Stimulated activated CD8-positive, alpha-beta memory T cell treated with anti-CD3 and anti-CD28 coated beads, Interleukin-15, amount 100 ng/mL, for 4 hours (primary cell): ENCODE results near the gene PLAAT3.
"Not testable (repeated sequence)": the region's sequence is repeated elsewhere in the genome, so short reads cannot be mapped to it uniquely, and the experiment has no call there.

ENCODE experiments used
- DNase-seq, 2 donors: peaks; one replicate each; pipeline ENCODE4 v3.0.0-alpha.2; 2020; ENCODE audit warnings: low read depth in 2 of 2

The PLAAT3 gene

GRCh38 chr11:63614136-63614671 is at the start of gene PLAAT3:
TSS of gene PLAAT3 (minus strand) at chr11:63614433. CDS start at chr11:63614014, 419 bp downstream.
- DNase-seq = peak in 1 of 2 donors; percentile 7

- no peak for DNase-seq
Measured at GRCh38 chr11:63663809-63664208, 49.6 kb upstream of the PLAAT3 start.

- DNase-seq = no peak
Measured at GRCh38 chr11:63660972-63661371, 46.7 kb upstream of the PLAAT3 start.

- no peak for DNase-seq
Measured at GRCh38 chr11:63652671-63653070, 38.4 kb upstream of the PLAAT3 start.

GRCh38 chr11:63643205-63643604 is 29.0 kb upstream of the PLAAT3 start:
- no peak for DNase-seq

GRCh38 chr11:63641727-63642126 is 27.5 kb upstream of the PLAAT3 start:
- no peak for DNase-seq

GRCh38 chr11:63639199-63639832 is 25.1 kb upstream of the PLAAT3 start:
- DNase-seq = no peak

GRCh38 chr11:63638436-63638835 is 24.2 kb upstream of the PLAAT3 start:
- not testable (repeated sequence) for DNase-seq

GRCh38 chr11:63635762-63636465 is 21.7 kb upstream of the PLAAT3 start:
- DNase-seq = peak; percentile 14 to 27

GRCh38 chr11:63629426-63629825 is 15.2 kb upstream of the PLAAT3 start:
- DNase-seq = no peak

- no peak for DNase-seq
Measured at GRCh38 chr11:63623513-63624140, 9.4 kb upstream of the PLAAT3 start.

- no peak for DNase-seq
Measured at GRCh38 chr11:63622323-63622722, 8.1 kb upstream of the PLAAT3 start.

GRCh38 chr11:63621071-63621470 is 6.8 kb upstream of the PLAAT3 start:
- no peak for DNase-seq

GRCh38 chr11:63619967-63620366 is 5.7 kb upstream of the PLAAT3 start:
- no peak for DNase-seq

GRCh38 chr11:63617686-63618085 is 3.5 kb upstream of the PLAAT3 start:
- DNase-seq = not testable (repeated sequence)

- no peak for DNase-seq
Measured at GRCh38 chr11:63616953-63617352, 2.7 kb upstream of the PLAAT3 start.

GRCh38 chr11:63613517-63614135 is 607 bp downstream of the PLAAT3 start:
- peak in 1 of 2 donors; percentile 2 for DNase-seq

GRCh38 chr11:63612181-63612580 is 2.1 kb downstream of the PLAAT3 start:
- no peak for DNase-seq

GRCh38 chr11:63611395-63611747 is 2.9 kb downstream of the PLAAT3 start:
- DNase-seq = no peak

- DNase-seq = no peak
Measured at GRCh38 chr11:63610604-63611394, 3.4 kb downstream of the PLAAT3 start.

GRCh38 chr11:63609971-63610580 is 4.2 kb downstream of the PLAAT3 start:
- DNase-seq = no peak
